Heart left ventricle (tissue), 13 donors: ENCODE results near the gene HOXA3.

ENCODE experiments used
- POLR2A ChIP-seq, 2 donors: fragments of 450-650 bp; IDR thresholded peaks; one replicate each; pipeline ENCODE4 v1.6.1; 2017; ENCODE audit warnings: antibody characterized with exemption in 2 of 2, mild to moderate bottlenecking in 2 of 2, moderate library complexity in 2 of 2
- TF ChIP-seq, protein P1 (sequence below), 12 donors: fragments of 200-600 bp; sonication (generic) in 4 of 12; IDR thresholded peaks; one replicate each; pipeline versions ENCODE4 v1.5.0 to v1.8.0; 2018 to 2022; ENCODE audit warnings: antibody characterized with exemption in 12 of 12, mild to moderate bottlenecking in 5 of 12
- donor health status: ischemic (EF 13 %, LVEDD 7.1; RV severe dilation, severe dysfunction).
- donor health status: DM: no; HTN: yes; CAD: no.
- donor health status: DM: no; HTN: no; CAD: no.
- donor health status: ischemic (EF 25% LVEDD 6.9; RV normal size, moderate dysfunction).
- donor health status: ischemic (EF 25% LVEDD 5.7; RV mildly dilated, moderate dysfunction).
- donor health status: ischemic (EF 35%, LVEDD 5.7; RV mildly dilated, moderate dysfunction).
- donor health status: nonischemic (EF 11% LVEDD 7.7; RV severe dilation, severe dysfunction).
- donor health status: DM: yes; HTN: yes; CAD: no.
- donor health status: PGD.
- donor health status: ischemic (EF 29% LVEDD 5.4; RV normal size, mild dysfunction).
- donor health status: nonischemic (EF 23%, LVEDD 6.1; RV moderate dilation, normal function).

GRCh38 chr7:27122077-27122910 lies 30.1 kb downstream of the HOXA3 start:
- TF ChIP-seq, protein P1, sequence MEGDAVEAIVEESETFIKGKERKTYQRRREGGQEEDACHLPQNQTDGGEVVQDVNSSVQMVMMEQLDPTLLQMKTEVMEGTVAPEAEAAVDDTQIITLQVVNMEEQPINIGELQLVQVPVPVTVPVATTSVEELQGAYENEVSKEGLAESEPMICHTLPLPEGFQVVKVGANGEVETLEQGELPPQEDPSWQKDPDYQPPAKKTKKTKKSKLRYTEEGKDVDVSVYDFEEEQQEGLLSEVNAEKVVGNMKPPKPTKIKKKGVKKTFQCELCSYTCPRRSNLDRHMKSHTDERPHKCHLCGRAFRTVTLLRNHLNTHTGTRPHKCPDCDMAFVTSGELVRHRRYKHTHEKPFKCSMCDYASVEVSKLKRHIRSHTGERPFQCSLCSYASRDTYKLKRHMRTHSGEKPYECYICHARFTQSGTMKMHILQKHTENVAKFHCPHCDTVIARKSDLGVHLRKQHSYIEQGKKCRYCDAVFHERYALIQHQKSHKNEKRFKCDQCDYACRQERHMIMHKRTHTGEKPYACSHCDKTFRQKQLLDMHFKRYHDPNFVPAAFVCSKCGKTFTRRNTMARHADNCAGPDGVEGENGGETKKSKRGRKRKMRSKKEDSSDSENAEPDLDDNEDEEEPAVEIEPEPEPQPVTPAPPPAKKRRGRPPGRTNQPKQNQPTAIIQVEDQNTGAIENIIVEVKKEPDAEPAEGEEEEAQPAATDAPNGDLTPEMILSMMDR (IDR thresholded peaks at IDR 0.05), result no peak
- no peak for TF ChIP-seq POLR2A (IDR thresholded peaks at IDR 0.05)
